Measurements from ENCODE around the gene OR5C1. TPM values are rescaled to one million over a fixed set of nuclear protein-coding genes. Genes with fewer than 3 reads are reported as not detected.

Gene OR5C1
- total RNA-seq, 1 experiment from 2014 or later: not detected

GRCh38 chr9:122832194-122832593 is 43.5 kb downstream of the OR5C1 start:
- H3K9me3 Mint-ChIP-seq: no peaks in the 10 kb centered on the region
- Histone ChIP-seq H2AK5ac (ENCODE audit: insufficient read length, low read length) (no peak overlapping the region), H2BK12ac (ENCODE audit: insufficient read length, low read depth, low read length) (no peak overlapping the region), H3K9me3 (ENCODE audit: control insufficient read depth, low read depth, low read length) (no peaks in the 10 kb centered on the region), H4K8ac (replicated peaks; ENCODE audit: insufficient read length, low read depth, low read length) (no peak overlapping the region), H3K4me2 (ENCODE audit: insufficient read depth, insufficient read length, low read length) (no peak overlapping the region), H3T11ph (ENCODE audit: low read length) (no peak overlapping the region), H2AFZ (ENCODE audit: low read length) (no peak overlapping the region), H4K5ac (ENCODE audit: insufficient read length, low read depth, low read length) (no peak overlapping the region), H3K18ac (ENCODE audit: insufficient read length, low read depth, low read length) (no peak overlapping the region), H3K4ac (ENCODE audit: low read depth, low read length) (no peak overlapping the region), H3K27ac (ENCODE audit: insufficient read length, low read depth, low read length) (no peak overlapping the region), H2BK5ac (ENCODE audit: insufficient read length, low read length) (no peak overlapping the region), H4K91ac (ENCODE audit: insufficient read length, low read depth, low read length) (no peak overlapping the region), H3K79me2 (ENCODE audit: insufficient read depth, low read length) (peaks cover under 1% of the 10 kb centered on the region; the same call in 1 of the 2 replicates), H3K14ac (ENCODE audit: insufficient read depth, low read length) (no peak overlapping the region), H3K79me1 (ENCODE audit: insufficient read depth, low read depth, low read length, poor library complexity, severe bottlenecking) (peaks cover 2% of the 10 kb centered on the region), H3K23me2 (ENCODE audit: insufficient read length, low read depth, low read length, poor library complexity, severe bottlenecking) (peaks cover 6% of the 10 kb centered on the region), H2BK15ac (ENCODE audit: low read depth, low read length) (no peak overlapping the region), H2BK120ac (ENCODE audit: low read depth, low read length, poor library complexity, severe bottlenecking) (no peak overlapping the region), H3K4me1 (ENCODE audit: insufficient read depth, low read length) (no peaks in the 10 kb centered on the region), H3K56ac (ENCODE audit: insufficient read length, low read depth, low read length) (no peak overlapping the region), H3K23ac (ENCODE audit: insufficient read length, low read depth, low read length) (no peak overlapping the region), H4K20me1 (ENCODE audit: control insufficient read depth, insufficient read depth, insufficient read length) (no peaks in the 10 kb centered on the region), H3K27me3 (ENCODE audit: insufficient read depth, low read length) (no peaks in the 10 kb centered on the region), H2BK20ac (ENCODE audit: low read depth, low read length, poor library complexity, severe bottlenecking) (no peak overlapping the region), H3K9ac (ENCODE audit: extremely low read depth, insufficient read length, low read length) (no peak overlapping the region)
- peak overlapping the region in 1 of 3 experiments; percentile 27; a peak in 1 of 7 replicates for H3K27ac Mint-ChIP-seq
- no CpG with 5 or more reads among the region's 3 CpGs for WGBS (ENCODE audit: extremely low coverage, insufficient read length, low lambda C conversion rate)
- no peak overlapping the region; a peak in 1 of 5 replicates for H3K4me3 Mint-ChIP-seq
- no peaks in the 10 kb centered on the region for H3K27me3 Mint-ChIP-seq (ENCODE audit: low read depth)
- DNase-seq: no peak
- no peak for TF ChIP-seq CTCF (conservative IDR thresholded peaks at IDR 0.05)
- H3K36me3 Mint-ChIP-seq (ENCODE audit: insufficient read depth in 1 of 3, low read depth in 3 of 3): no peaks in the 10 kb centered on the region; a peak in 1 of 7 replicates
- peaks cover 10 to 15% of the 10 kb centered on the region in 2 experiments for H3K4me1 Mint-ChIP-seq

Data from H9 (cell line).